ENCODE data around the gene ZSCAN5A.

DNA sequence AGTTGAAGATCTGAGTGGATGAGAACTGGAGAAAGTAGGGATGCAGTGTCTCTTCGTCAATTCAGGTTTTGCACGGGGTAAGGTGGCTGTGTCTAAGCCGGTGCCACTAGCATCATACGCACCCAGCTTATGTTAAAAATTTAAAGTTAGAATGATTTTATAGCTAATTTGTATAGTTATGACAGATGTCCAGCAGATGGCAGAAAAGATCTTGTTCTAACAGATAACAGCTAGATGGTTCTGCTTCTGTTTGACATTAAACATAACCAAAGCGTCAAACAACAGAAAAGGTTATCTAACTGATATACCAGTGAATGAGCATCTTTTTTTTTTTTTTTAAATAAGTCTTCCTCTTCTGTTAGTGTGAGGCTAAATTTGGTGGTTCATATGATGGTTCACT is 60.9 kb downstream of the ZSCAN5A start:
- TF ChIP-seq RFX5 (IDR thresholded peaks at IDR 0.05; ENCODE audit: low read length) (no peak), TAF1 (IDR thresholded peaks at IDR 0.05; ENCODE audit: borderline replicate concordance, low read depth, low read length) (no peak)
